Esophagus muscularis mucosa (tissue), 3 donors: ENCODE data around the gene ATXN7L3B.

Experiments
- CTCF ChIP-seq, 3 experiments: fragments of 200-600 bp in 2 of 3; fragments of 450-650 bp in 1 of 3; sonication (generic) in 2 of 3; IDR thresholded peaks; one replicate each; pipeline ENCODE4 v1.5.1; 2017 to 2019; ENCODE audit warnings: antibody characterized with exemption in 3 of 3, mild to moderate bottlenecking in 2 of 3, moderate library complexity in 1 of 3
- POLR2A ChIP-seq: fragments of 450-650 bp; IDR thresholded peaks from one replicate; pipeline ENCODE4 v1.6.1; 2017; ENCODE audit warnings: antibody characterized with exemption, moderate library complexity, mild to moderate bottlenecking, low read depth
- POLR2AphosphoS5 ChIP-seq, 2 donors: sonication (generic); formaldehyde crosslinking; IDR thresholded peaks; one replicate each; pipeline ENCODE4 v1.6.1; 2017; ENCODE audit warnings: antibody characterized with exemption in 2 of 2

- TF ChIP-seq CTCF (IDR thresholded peaks at IDR 0.05) (no peak), POLR2AphosphoS5 (IDR thresholded peaks at IDR 0.05) (no peak), POLR2A (no peak)
These were observed 41.8 kb downstream of the ATXN7L3B start for GRCh38 chr12:74579446-74579845.
